Lung (tissue), 12 donors: ENCODE results near the gene ADAMTS17. TPM values are rescaled to one million over a fixed set of nuclear protein-coding genes. Genes with fewer than 3 reads are reported as not detected.

Experiments
- ATAC-seq: fragments of 200-7000 bp; cut with Tn5 transposase; one replicate; pipeline ENCODE4 v1.9.1; 2020; ENCODE audit warnings: moderate number of reproducible peaks; ENCODE audit not compliant: insufficient read depth, low FRiP score
- DNase-seq, 3 donors: peaks; one replicate each; pipeline ENCODE4 v3.0.0-alpha.2; 2013 to 2017
- H3K27ac ChIP-seq, 2 donors: one replicate each; pipeline ENCODE4 v1.5.1; 2013; ENCODE audit warnings: mild to moderate bottlenecking in 2 of 2, moderate library complexity in 2 of 2, control low read depth in 1 of 2, inconsistent platforms in 1 of 2, low read depth in 1 of 2, low read length in 1 of 2
- H3K27me3 ChIP-seq, 3 donors: one replicate each; pipeline ENCODE4 v1.5.1; 2013; ENCODE audit warnings: low read length in 2 of 3; ENCODE audit not compliant: control insufficient read depth in 3 of 3, insufficient read depth in 3 of 3
- H3K36me3 ChIP-seq, 4 donors: one replicate each; pipeline ENCODE4 v1.5.1; 2013; ENCODE audit warnings: low read length in 4 of 4, mild to moderate bottlenecking in 1 of 4, moderate library complexity in 1 of 4; ENCODE audit not compliant: control insufficient read depth in 4 of 4, insufficient read depth in 4 of 4
- H3K4me1 ChIP-seq, 5 donors: one replicate each; pipeline ENCODE4 v1.5.1; 2013; ENCODE audit warnings: low read length in 5 of 5, mild to moderate bottlenecking in 2 of 5, moderate library complexity in 1 of 5; ENCODE audit not compliant: control insufficient read depth in 5 of 5, insufficient read depth in 5 of 5
- H3K4me3 ChIP-seq: one replicate; pipeline ENCODE4 v1.5.1; 2013; ENCODE audit warnings: mild to moderate bottlenecking, control low read depth, moderate library complexity
- H3K9ac ChIP-seq, 2 donors: one replicate each; pipeline ENCODE4 v1.5.1; 2013; ENCODE audit warnings: low read length in 2 of 2, control low read depth in 1 of 2; ENCODE audit not compliant: insufficient read depth in 1 of 2
- H3K9me3 ChIP-seq, 4 donors: one replicate each; pipeline ENCODE4 v1.5.1; 2013; ENCODE audit warnings: low read length in 3 of 4, mild to moderate bottlenecking in 1 of 4, moderate library complexity in 1 of 4; ENCODE audit not compliant: control insufficient read depth in 4 of 4, insufficient read depth in 3 of 4
- WGBS, 2 donors: extraction: QIAGEN DNeasy Blood & Tissue Kit; methylation state at CpG; one replicate each; pipeline ENCODE4 v1.1.7; 2013; 5-methylcytosine and 5-hydroxymethylcytosine counted together
- polyA plus RNA-seq, 2 donors: library from polyadenylated mRNA; stranded (reverse); fragments of 200-250 nt; gene quantifications; one replicate each; pipeline ENCODE4 v1.2.1, GENCODE V29; 2013
- total RNA-seq, 2 donors: library from RNA; depleted of rRNA in 1 of 2; stranded (reverse); fragments of >200 nt in 1 of 2; gene quantifications; one replicate each; pipeline ENCODE4 v1.2.1, GENCODE V29; 2014 to 2021
- TF ChIP-seq, protein P1 (sequence below): IDR thresholded peaks from 2 replicates; pipeline ENCODE4 v1.5.1; 2012; ENCODE audit warnings: mild to moderate bottlenecking; ENCODE audit errors: control extremely low read depth, extremely low read depth
- donor health status: control.
- donor health status: control.
- donor health status: Bipolar disorder and iron deficiency.
- donor health status: healthy.
- donor health status: DM: yes; HTN: yes; CAD: no.

The ADAMTS17 gene
- total and polyA plus RNA-seq, 4 donors, result 0.47 to 6.6 (median 2.2) TPM

DNA sequence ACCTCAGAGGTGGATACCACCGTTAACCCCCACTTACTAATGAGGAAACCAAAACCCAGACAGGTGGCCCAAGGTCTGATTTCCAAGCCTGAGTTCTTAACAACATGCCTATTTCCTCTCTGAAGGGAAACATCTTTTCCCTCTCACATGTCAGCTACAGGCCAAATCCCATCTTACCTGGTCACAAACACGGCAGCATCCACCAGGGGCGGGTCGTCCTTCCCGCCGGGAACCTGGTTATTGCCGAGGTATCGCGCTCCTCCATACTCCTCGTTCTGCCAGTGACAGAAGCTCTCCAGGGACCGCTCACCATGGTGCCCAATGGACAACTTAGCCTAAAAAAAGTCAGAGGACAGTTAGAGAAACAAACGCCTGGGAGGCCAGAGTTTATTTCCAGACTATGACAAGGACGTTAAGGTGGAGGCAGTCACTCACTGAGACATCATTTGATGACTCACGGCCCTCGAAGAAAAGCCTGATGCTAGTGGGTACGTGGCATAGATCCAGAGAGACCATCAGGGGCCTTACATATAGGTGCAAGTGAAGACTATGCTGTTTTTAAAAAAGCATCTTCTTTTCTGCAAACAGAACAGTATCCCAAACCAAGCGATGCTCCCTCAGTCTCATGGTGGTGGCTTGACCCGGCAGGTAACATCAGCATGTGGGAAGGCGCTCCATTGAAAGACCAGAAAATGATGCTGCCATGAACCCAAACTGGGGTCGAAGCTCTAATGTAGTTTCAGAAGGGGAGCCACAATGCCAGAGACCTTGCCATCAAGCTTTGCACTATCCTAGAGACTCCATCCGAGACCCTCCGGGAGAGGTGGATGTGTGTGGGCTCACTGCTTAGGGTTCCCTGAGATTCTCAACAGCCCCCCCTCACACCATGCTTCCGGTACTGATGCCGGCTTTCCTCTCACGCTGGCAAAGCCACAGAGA, 80.2 kb downstream of the ADAMTS17 start:
- WGBS, 2 donors, result 84 to 86% methylated on average over 25 of the region's 25 CpGs
- H3K27ac ChIP-seq, result no peak overlapping the region

DNA sequence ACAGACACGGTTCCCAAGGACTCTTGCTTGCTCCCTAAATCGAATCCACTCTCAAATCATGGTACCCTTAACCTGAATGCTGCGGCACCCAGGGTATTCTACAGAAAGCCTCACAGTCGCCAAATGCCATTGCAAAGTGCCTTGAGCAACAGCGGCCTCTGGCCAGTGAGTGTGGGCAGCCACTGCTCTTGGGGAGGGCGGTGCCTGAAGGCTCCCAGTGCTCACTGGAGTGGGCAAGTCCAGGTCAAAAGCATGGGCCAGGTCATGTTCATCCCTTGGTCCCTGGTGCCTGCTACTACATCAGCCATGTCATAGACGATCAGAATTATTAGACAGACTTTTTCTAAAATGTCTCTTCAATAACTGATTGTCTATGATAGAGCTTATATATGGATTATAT, 82.5 kb downstream of the ADAMTS17 start:
- H3K36me3 ChIP-seq, result no peaks in the 10 kb centered on the region
- no peak overlapping the region for H3K4me3 ChIP-seq
- ATAC-seq (no peak), DNase-seq (no peak)
- no peaks in the 10 kb centered on the region for H3K27me3 ChIP-seq
- no peak overlapping the region for H3K27ac ChIP-seq
- 74 to 92% methylated on average over 7 of the region's 7 CpGs for WGBS, 2 donors
- peaks cover 0 to 2% (median 0%) of the 10 kb centered on the region in 4 donors for H3K9me3 ChIP-seq
- no peak overlapping the region for H3K9ac ChIP-seq
- TF ChIP-seq, protein P1, sequence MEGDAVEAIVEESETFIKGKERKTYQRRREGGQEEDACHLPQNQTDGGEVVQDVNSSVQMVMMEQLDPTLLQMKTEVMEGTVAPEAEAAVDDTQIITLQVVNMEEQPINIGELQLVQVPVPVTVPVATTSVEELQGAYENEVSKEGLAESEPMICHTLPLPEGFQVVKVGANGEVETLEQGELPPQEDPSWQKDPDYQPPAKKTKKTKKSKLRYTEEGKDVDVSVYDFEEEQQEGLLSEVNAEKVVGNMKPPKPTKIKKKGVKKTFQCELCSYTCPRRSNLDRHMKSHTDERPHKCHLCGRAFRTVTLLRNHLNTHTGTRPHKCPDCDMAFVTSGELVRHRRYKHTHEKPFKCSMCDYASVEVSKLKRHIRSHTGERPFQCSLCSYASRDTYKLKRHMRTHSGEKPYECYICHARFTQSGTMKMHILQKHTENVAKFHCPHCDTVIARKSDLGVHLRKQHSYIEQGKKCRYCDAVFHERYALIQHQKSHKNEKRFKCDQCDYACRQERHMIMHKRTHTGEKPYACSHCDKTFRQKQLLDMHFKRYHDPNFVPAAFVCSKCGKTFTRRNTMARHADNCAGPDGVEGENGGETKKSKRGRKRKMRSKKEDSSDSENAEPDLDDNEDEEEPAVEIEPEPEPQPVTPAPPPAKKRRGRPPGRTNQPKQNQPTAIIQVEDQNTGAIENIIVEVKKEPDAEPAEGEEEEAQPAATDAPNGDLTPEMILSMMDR, result no peak
- no peaks in the 10 kb centered on the region for H3K4me1 ChIP-seq

More for the DNA sequence above, 80.2 kb downstream of the ADAMTS17 start:
- Histone ChIP-seq H3K4me1 (no peaks in the 10 kb centered on the region), H3K36me3 (no peaks in the 10 kb centered on the region), H3K4me3 (no peak overlapping the region), H3K9me3 (peaks cover 0 to 2% (median 0%) of the 10 kb centered on the region in 4 donors), H3K9ac (no peak overlapping the region), H3K27me3 (no peaks in the 10 kb centered on the region)
- no peak for DNase-seq
- TF ChIP-seq, protein P1, result no peak
- ATAC-seq, result no peak

DNA sequence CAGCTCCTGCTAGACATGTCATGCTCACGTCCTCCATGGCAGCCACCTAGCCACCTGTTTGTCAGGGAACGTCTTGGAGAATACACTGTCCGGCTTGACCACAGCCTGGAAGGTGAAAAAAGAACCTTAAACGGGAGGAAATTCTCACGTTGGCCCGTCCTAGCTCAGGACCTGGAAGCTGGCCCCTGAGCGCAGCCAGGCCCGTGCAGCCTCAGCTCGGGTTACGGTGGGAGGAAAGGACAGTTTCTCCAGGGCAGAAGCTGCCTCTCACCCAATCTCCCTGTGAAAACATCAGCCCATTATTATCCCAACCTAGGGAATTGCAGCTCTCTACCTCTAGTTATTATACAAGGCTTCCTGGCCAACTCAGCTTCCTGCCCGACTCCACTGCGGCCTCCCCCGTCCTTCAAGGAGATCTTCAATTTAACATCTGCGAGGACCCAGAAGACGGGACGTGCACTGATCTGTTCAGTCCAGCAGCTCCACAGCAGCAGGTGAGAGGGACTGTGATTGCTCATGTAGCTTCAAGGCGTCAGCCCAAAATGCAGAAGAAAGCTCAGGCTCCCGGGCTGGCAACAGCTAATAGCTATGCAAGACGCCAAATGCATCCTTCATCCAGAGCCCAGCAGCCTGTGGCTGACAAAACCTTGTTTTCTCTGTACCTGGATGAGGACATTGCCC, 84.7 kb downstream of the ADAMTS17 start:
- no peak for DNase-seq
- ATAC-seq, result no peak
- peaks cover 0 to 6% (median 0%) of the 10 kb centered on the region in 5 donors for H3K4me1 ChIP-seq
- H3K27ac ChIP-seq, result no peak overlapping the region
- H3K27me3 ChIP-seq, result no peaks in the 10 kb centered on the region
- 79 to 85% methylated on average over 18 to 19 of the region's 19 CpGs for WGBS, 2 donors
- TF ChIP-seq, protein P1, result no peak
- peaks cover 0 to 2% (median 0%) of the 10 kb centered on the region in 4 donors for H3K9me3 ChIP-seq
- H3K36me3 ChIP-seq, result no peaks in the 10 kb centered on the region
- H3K4me3 ChIP-seq, result no peak overlapping the region
- H3K9ac ChIP-seq, result no peak overlapping the region
